B cell (primary cell): ENCODE results near the gene NFIB.

Experiments used
- CTCF ChIP-seq: fragments of 200-600 bp; IDR thresholded peaks from one replicate; pipeline ENCODE4 v1.8.0; 2022; ENCODE audit warnings: antibody characterized with exemption, mild to moderate bottlenecking
- EZH2 ChIP-seq: IDR thresholded peaks from 2 replicates; pipeline ENCODE4 v1.6.1; 2012; ENCODE audit warnings: borderline replicate concordance, low read depth, mild to moderate bottlenecking, moderate library complexity, low read length; ENCODE audit not compliant: insufficient read depth, poor library complexity, severe bottlenecking

GRCh38 chr9:14320271-14321181 lies 6.6 kb upstream of the NFIB start:
- no peak for TF ChIP-seq CTCF
- TF ChIP-seq EZH2: no peak
